Measurements from ENCODE around the gene PLA2G5.
"Not testable (repeated sequence)": the region's sequence is repeated elsewhere in the genome, so short reads cannot be mapped to it uniquely, and the experiment has no call there.

PLA2G5 gene

DNA sequence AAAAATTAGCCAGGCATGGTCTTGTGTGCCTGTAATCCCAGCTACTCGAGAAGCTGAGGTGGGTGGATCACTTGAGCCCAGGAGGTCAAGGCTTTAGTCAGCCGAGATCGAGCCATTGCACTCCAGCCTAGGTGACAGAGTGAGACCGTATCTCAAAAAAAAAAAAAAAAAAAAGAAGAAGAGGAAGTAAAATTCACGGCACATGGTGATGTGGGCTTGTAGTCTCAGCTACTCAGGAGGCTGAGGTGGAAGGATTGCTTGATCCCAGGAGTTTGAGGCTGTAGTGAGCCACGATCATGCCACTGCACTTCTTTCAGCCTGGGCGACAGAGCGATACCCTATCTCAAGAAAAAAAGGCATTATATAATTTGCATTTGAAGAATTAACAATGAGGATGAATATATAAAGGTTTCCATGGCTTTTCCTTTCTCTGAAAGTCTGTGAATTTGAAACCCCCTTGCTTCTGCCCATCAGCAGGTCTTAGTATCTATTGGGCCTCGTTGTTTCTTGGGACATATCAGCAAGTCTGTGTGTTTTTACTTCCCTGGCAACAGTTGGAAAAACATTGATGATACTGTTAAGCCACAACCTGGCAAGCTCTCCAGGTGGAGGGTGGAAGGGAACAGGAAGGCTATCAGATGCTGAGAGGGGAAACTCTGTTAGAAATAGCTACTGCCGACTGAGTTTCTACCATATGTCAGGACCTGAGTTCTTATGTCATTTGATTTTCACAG is 53.9 kb downstream of the PLA2G5 start:
- DNase-seq = no peak

DNA sequence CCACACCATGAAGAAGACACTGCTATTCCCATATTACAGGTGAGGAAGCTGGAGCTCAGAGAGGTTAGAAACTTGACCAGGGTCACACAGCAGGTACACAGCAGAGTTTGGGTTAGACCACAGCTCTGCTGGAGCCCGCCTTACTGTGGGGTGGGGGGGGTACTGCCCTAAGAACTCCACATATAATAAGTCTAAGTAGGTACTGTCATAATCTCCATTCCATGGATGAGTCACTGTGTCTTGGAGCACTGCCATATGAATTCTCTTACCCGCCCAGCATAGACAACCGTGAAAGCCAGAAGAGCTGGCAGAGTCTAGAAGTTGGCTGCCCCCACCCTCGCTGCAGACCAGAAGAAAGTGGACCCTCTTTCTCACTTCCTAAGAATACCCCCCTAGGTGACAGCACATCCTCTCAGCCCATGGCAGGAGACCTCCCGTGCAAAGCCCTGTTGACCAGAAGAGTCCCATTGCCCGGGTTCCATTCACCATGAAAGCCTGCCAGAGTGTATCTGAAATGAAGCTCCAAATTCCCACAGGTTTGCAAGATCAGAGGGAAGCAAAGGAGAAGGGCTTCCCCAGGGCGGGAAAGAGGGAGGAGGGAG is 54.6 kb downstream of the PLA2G5 start:
- DNase-seq = no peak

DNA sequence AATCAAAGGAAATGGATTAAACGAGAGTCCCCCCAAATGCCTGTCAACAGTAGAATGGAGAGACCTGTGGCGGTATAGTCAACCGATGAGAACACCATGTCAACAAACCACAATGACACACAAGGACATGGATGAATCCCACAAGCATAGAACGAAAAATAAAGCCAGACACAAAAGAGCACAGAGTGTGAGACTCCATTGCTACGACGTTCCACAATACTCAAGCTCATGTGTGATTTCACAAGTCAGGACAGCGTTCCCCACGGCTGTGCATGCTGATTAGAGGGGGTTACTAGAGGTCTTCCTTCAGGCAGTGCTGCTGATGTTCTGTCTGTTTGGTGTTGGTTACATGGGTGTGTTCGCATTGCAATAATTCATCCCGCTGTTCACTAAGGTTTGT is 55.1 kb downstream of the PLA2G5 start:
- DNase-seq = no peak

DNA sequence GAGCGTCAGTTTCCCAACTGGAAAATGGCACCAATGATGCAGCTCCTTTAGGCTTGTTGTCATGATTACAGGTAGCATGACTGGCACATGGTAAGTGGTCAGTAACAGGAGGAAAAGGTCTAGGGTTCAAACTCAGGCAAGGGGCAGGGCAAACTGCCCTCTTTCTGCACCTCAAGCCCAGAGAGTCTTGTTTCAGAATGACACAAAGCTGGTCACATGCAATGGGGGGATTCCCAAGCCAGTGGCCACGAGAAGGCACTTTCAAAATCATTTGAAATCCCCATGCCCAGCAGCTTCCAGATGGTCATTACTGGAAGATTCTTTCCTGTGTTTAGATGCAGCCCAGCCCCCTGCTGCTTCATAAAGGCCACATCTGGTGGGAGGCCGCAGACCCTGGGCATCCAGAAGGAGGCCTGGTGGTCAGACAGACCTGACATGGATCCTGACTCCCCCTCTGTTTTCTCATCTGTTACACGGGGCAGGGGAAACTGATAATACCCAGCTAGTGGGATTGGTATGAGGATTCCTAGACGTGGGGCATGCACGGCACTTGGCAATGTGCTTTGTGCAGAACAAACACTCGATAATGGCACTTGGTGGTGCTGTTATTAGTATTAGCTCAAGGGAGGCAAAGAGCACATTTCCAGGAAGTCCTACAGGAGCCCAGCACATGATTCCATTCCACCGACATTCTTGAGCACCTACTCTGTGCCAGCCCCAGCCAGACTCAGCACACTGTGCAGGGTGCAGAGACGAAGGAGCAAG is 56.2 kb downstream of the PLA2G5 start:
- no peak for DNase-seq

DNA sequence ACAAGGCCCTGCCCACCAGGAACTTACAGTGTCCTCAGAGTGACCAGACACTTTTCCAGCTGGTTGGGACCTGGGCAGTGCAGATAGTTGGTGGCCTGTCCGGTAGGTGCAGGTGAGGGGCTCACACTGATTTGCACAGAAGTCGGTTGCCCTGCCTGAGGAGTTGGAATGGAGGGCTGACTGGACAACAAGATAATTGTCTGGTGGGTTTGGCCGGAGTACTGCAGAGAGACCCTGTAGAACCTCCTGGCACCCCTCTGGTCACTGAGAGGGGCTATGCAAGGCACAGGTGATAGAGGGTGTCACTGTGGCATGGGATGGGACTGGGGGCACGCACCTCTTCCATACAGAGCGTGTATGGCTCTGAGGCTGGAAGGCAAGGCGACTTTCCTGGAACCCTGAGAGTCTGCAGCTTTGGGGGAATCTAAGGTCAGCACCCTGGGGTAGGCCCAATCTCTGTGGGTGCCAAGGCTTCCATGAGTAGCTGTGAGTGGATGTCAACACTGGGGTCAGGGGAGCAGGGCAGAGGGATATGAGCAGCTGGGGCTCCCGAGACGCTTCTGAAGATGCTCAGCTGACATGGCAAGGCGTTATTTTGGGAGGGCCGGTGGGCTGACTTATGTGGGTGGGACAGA is 56.9 kb downstream of the PLA2G5 start:
- DNase-seq = no peak

DNA sequence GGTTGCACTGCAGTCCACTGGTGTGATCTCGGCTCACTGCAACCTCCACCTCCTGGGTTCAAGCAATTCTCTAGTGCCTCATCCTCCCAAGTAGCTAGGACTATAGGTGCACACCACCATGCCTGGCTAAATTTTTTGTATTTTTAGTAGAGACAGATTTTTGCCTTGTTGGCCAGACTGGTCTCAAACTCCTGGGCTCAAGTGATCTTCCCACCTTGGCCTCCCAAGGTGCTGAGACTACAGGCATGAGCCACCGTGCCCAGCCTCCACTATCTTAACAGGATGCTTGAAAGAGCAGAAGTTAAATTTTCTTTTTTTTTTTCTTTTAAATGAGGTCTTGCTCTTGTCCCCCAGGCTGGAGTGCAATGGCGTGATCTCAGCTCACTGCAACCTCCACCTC is 60.5 kb downstream of the PLA2G5 start:
- not testable (repeated sequence) for DNase-seq

DNA sequence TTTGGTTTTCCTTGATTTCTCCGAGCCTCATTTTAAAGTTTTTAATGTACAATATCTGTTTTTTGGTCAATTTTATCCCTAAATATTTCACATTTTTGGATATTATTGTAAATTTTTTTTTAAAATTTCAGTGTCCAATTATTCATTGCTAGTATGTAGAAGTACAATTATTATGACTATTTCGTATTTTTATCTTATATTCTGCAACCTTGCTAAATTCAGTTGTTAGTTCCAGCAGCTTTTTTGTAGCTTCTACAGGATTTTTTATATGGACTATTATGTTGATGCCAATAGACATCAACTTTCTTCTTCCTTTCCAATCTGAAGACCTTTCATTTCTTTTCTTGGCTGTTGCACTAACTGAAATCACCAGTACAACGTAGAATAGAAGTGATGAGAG is 65.0 kb downstream of the PLA2G5 start:
- DNase-seq = no peak

DNA sequence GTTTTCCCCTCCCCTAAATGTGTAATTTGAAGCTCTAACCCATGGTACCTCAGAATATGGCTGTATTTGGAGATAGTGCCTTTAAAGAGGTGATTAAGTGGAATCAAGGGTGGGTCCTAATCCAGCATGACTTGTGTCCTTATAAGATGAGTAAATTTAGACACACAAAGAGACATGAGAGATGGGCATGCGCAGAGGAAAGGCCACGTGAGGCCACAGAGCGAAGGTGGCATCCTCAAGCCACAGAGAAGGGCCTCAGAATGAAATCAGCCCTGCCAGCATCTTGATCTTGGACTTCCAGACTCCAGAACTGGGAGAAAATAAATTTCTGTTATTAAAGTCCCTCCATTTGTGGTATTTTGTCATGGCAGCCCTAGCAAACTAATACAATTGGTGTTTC is 66.3 kb downstream of the PLA2G5 start:
- DNase-seq = no peak

DNA sequence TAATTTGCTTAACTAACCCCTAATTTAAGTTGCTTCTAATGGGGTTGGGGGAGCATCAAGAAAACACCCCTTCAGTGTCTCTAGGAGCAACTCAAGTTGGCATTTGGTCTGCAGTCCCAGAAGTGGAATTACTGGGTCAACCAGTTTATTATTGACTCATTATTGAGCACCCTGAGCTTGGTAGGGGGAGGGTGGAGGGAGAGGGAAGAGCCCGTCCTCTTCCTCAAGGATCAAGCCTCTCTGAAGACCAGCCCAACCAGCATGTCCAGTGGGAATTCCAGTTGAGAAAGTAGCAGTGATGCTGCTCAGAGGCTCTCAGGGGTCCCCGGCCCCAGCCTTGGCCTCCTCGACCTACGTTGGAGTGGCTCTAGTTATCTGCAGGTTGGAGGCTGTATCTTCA is 67.1 kb downstream of the PLA2G5 start:
- DNase-seq = no peak

DNA sequence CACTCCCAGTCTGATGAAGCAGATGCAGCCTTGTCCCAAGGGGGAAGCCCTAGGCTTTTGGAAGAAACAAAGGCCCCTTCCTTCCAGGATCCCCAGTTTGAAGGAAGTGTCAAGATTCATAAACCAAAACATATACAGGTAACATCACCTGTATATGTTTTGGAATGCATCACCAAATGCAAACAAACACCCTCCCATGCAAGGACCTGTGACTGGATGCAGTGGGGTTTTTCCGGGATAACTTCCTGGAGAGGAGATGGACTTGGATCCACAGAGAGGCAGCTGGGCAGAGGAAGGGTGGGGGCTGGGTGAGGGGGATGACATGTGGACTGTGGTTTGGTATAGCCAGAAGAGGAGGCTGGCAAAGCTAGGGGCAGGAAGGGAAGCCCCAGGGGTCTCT is 67.6 kb downstream of the PLA2G5 start:
- DNase-seq = no peak

DNA sequence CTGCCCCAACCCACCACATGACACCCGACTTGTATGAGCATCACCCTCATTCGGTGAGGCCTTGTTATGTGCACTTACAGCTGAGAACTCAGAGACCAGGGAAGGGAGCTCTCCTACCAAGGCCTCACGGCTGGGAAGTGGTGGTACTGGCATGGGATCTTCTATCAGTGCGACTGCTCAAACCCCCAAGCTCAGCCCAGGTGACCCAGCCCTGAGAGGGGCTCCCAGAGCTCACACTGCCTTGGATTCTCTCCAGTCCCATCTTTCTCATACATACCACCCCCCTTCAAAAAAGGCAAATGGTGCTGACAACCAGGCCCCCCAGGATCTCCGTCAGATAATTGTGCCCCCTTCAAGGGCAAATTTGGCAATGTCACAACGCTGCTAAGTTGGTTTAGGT is 68.4 kb downstream of the PLA2G5 start:
- DNase-seq = no peak

DNA sequence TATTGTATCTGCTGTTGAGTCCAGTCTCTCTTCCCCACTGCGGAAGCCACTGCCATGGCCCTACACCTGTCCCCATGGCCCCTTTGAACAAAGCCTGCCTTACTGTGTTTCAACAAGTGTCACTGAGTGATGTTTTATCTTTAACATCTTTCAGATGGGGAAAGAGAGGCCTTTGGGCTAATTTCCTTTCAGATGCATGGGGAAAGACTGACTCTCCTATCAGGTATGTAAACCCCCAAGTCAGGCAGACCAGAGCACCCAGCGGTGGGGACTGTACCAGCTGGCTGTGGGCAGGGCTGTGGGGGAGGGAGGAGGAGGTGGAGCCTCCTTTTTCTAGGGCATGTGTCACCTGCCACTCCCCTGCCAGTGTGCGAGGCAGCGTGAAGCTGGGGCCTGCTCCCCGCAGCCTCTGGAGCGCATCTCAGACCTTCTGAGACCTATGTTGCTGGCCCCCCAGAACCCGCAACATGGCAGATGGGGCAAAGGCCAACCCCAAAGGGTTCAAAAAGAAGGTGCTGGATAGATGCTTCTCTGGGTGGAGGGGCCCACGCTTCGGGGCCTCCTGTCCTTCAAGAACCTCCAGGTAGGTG is 69.1 kb downstream of the PLA2G5 start, which contains the start of gene PLA2G2F:
Gene PLA2G2F, plus strand, starts transcription at position 363 of the 590 bp plus-strand sequence. Its CDS starts 105 bp downstream, at position 468.
- DNase-seq = no peak

DNA sequence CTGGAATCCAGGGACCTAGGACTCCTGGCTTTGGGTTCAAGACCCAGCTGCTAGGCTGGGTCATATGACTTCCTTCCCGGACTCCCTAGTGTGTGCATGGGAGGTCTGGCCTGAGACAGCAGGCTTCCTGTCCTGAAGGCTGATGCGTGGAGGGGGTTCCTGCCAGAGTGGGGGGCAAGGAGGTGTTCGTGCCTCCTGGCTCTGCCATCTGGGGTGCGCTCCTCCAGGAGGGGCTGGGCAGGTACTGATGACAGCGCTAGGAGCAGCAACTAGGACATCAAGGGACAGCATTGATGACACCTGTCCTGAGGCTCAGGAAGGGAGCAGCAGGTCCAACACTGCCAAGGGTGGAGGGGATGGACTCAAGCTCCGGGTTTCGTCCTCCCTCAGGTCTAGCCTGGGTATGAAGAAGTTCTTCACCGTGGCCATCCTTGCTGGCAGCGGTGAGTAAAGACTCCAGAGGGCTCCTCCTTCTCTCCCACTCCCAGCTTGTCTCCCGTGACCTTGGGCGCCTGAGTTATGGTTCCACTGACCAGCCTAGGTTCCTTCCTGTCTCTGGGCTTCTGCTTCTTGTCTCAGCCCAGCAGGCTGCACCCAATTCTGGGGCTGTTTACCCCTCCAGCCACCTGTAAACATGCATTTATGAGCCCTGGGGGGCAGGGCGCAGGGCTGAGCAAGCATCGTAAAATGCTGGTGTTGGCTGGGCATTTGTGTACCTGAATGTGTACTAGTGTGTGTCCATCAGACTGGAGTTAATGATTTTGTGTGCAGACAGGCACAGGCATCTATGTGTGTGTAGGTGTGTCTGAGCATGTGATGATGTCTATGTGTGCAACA is 70.0 kb downstream of the PLA2G5 start:
- no peak for DNase-seq

DNA sequence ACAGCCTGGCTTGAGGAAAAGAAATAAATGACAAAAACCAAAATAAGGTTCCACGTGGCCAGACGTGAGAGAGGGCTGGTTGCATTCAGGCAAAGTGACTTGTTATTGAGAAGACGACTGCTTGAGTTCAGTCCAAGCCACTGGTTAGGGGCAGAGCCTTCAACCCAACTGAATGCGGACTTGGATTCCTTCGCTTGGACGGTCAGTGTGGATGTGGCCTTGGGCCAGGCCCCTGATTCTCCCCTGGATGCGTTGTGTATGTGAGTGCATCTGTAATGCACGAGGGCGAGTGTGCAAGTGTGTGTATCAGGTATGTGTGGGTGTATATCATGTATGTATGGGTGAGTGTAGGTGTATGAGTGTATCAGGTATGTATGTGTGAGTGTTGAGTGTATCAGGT is 71.0 kb downstream of the PLA2G5 start:
- DNase-seq = no peak

DNA sequence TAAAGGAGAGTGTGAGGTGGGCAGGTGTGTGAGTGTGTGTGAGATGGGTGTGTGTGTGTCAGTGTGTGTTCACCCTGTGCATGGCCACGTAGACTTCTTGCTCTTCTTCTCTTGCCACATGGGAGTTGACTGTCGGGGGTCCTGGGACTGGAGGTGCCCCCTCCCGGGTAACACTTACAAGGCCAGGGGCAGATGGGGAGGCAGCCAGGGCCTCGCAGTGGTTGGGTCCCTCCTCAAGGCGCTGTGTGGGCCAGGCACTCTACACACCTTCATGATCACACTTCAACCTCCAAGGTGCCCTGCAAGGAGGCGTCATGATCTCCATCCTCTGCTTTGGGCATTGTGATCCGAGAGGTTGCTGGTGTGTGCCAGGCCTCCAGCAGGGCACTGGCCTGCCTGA is 71.5 kb downstream of the PLA2G5 start:
- DNase-seq = no peak

All from stimulated activated CD4-positive, alpha-beta T cell treated with anti-CD3 and anti-CD28 coated beads, Interleukin-4, amount 100 ng/mL, for 1 hour (primary cell).